ENCODE results near the gene HMCN1. TPM values are rescaled to one million over a fixed set of nuclear protein-coding genes. Genes with fewer than 3 reads are reported as not detected.

HMCN1 gene
- polyA plus RNA-seq, 1 donor from 2014 or later, result 0.66 TPM

DNA sequence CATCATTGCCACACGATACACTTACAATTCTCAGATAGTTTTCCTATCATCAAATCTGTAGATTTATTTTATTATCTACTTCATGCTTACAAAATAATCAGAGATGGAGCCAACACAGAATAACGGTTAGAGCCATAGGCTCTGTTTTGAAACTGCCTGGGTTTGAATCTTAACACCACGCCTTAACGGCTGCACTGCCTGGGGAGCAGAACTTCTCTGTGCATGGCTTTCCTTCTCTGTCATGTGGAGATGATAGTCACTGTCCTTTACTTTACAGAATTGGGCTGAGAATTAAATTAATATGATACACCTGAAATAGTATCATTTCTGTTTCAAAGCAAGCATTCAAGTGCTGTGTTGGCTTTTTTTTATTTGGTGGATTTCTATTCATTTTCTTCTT lies 177.8 kb downstream of the HMCN1 start:
- Histone ChIP-seq H3K9me2 (ENCODE audit: insufficient read depth, low read length) (no peaks in the 10 kb centered on the region), H3K36me3 (ENCODE audit: insufficient read depth, low read length) (no peaks in the 10 kb centered on the region), H2AFZ (ENCODE audit: low read depth, low read length) (no peak overlapping the region), H3K9ac (ENCODE audit: low read length) (no peak overlapping the region), H3K4me2 (ENCODE audit: low read length) (no peak overlapping the region), H3K9me3 (ENCODE audit: low read length) (no peaks in the 10 kb centered on the region), H4K20me1 (ENCODE audit: insufficient read depth) (no peaks in the 10 kb centered on the region), H3K27me3 (ENCODE audit: insufficient read depth, low read depth, low read length) (no peaks in the 10 kb centered on the region), H3K27ac (ENCODE audit: low read length) (no peak overlapping the region), H3K79me2 (replicated peaks; ENCODE audit: insufficient read depth, low read length) (no peaks in the 10 kb centered on the region), H3F3A (ENCODE audit: insufficient read depth, low read length, poor library complexity, severe bottlenecking) (no peaks in the 10 kb centered on the region), H3K4me3 (ENCODE audit: low read length) (no peak overlapping the region)
- TF ChIP-seq EZH2 (IDR thresholded peaks at IDR 0.05; ENCODE audit: borderline replicate concordance, insufficient read depth, low read length, poor library complexity, severe bottlenecking) (no peak), TAF1 (IDR thresholded peaks at IDR 0.05; ENCODE audit: low read depth) (no peak), MXI1 (conservative IDR thresholded peaks at IDR 0.05; ENCODE audit: poor library complexity, severe bottlenecking) (no peak), POLR2AphosphoS5 (IDR thresholded peaks at IDR 0.05) (no peak), SMC3 (conservative IDR thresholded peaks at IDR 0.05; ENCODE audit: poor library complexity) (no peak)

DNA sequence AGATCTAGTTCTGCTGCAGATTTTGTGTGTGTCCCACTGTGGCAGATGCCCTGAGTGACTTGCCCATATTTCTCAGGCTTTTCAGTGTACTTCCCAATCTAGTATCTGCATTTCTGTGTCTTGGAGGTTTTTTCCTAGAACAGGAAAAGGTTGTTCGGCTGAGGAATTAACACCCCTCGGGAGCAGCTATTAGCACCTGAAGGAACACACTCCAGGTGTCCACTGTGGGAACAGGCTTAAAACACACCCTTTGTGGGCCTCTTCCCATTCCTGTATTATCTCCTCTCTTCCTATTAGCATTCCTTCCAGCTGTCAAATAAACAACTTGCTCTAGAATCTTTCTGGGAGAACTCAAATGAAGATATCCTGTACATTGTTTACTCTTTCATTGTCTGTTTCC lies 178.3 kb downstream of the HMCN1 start:
- Histone ChIP-seq H3K79me2 (replicated peaks; ENCODE audit: insufficient read depth, low read length) (no peaks in the 10 kb centered on the region), H3K4me3 (ENCODE audit: low read length) (no peak overlapping the region), H3K27ac (ENCODE audit: low read length) (no peak overlapping the region), H3K9ac (ENCODE audit: low read length) (no peak overlapping the region), H3K9me2 (ENCODE audit: insufficient read depth, low read length) (no peaks in the 10 kb centered on the region), H3K4me2 (ENCODE audit: low read length) (no peak overlapping the region), H3F3A (ENCODE audit: insufficient read depth, low read length, poor library complexity, severe bottlenecking) (no peaks in the 10 kb centered on the region), H3K9me3 (ENCODE audit: low read length) (no peaks in the 10 kb centered on the region), H4K20me1 (ENCODE audit: insufficient read depth) (no peaks in the 10 kb centered on the region), H3K36me3 (ENCODE audit: insufficient read depth, low read length) (no peaks in the 10 kb centered on the region), H2AFZ (ENCODE audit: low read depth, low read length) (no peak overlapping the region), H3K27me3 (ENCODE audit: insufficient read depth, low read depth, low read length) (no peaks in the 10 kb centered on the region)
- TF ChIP-seq, protein P1, sequence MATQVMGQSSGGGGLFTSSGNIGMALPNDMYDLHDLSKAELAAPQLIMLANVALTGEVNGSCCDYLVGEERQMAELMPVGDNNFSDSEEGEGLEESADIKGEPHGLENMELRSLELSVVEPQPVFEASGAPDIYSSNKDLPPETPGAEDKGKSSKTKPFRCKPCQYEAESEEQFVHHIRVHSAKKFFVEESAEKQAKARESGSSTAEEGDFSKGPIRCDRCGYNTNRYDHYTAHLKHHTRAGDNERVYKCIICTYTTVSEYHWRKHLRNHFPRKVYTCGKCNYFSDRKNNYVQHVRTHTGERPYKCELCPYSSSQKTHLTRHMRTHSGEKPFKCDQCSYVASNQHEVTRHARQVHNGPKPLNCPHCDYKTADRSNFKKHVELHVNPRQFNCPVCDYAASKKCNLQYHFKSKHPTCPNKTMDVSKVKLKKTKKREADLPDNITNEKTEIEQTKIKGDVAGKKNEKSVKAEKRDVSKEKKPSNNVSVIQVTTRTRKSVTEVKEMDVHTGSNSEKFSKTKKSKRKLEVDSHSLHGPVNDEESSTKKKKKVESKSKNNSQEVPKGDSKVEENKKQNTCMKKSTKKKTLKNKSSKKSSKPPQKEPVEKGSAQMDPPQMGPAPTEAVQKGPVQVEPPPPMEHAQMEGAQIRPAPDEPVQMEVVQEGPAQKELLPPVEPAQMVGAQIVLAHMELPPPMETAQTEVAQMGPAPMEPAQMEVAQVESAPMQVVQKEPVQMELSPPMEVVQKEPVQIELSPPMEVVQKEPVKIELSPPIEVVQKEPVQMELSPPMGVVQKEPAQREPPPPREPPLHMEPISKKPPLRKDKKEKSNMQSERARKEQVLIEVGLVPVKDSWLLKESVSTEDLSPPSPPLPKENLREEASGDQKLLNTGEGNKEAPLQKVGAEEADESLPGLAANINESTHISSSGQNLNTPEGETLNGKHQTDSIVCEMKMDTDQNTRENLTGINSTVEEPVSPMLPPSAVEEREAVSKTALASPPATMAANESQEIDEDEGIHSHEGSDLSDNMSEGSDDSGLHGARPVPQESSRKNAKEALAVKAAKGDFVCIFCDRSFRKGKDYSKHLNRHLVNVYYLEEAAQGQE (IDR thresholded peaks at IDR 0.05; ENCODE audit: borderline replicate concordance), result no peak
- no peak for TF ChIP-seq SMC3 (conservative IDR thresholded peaks at IDR 0.05; ENCODE audit: poor library complexity)

DNA sequence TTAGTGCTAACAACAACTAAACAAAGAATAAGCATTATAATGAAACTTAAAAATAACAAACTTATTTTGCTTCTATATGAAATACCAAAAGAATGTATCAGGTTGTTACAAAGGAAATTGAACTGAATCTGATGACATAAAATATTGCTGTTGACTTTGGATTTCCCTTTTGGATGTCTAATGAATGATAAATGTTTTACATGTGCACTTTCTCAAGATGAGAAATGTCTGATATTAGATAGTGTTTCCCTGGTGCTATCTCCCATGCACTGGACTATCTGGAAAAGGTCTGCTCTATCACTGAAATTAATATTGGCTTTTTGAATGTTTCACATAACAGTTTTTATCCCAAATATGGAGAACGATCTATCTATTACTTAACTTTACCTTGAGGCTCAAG lies 179.9 kb downstream of the HMCN1 start:
- TF ChIP-seq, protein P1 (IDR thresholded peaks at IDR 0.05; ENCODE audit: borderline replicate concordance), result no peak
- no peak for TF ChIP-seq EZH2 (IDR thresholded peaks at IDR 0.05; ENCODE audit: borderline replicate concordance, insufficient read depth, low read length, poor library complexity, severe bottlenecking)
- TF ChIP-seq RAD21 (conservative IDR thresholded peaks at IDR 0.05), result no peak
- no peak for TF ChIP-seq MXI1 (conservative IDR thresholded peaks at IDR 0.05; ENCODE audit: poor library complexity, severe bottlenecking)
- no peak for TF ChIP-seq TAF1 (IDR thresholded peaks at IDR 0.05; ENCODE audit: low read depth)
- no peak for TF ChIP-seq POLR2AphosphoS5 (IDR thresholded peaks at IDR 0.05)
- TF ChIP-seq SMC3 (conservative IDR thresholded peaks at IDR 0.05; ENCODE audit: poor library complexity), result no peak
- TF ChIP-seq, protein P2, sequence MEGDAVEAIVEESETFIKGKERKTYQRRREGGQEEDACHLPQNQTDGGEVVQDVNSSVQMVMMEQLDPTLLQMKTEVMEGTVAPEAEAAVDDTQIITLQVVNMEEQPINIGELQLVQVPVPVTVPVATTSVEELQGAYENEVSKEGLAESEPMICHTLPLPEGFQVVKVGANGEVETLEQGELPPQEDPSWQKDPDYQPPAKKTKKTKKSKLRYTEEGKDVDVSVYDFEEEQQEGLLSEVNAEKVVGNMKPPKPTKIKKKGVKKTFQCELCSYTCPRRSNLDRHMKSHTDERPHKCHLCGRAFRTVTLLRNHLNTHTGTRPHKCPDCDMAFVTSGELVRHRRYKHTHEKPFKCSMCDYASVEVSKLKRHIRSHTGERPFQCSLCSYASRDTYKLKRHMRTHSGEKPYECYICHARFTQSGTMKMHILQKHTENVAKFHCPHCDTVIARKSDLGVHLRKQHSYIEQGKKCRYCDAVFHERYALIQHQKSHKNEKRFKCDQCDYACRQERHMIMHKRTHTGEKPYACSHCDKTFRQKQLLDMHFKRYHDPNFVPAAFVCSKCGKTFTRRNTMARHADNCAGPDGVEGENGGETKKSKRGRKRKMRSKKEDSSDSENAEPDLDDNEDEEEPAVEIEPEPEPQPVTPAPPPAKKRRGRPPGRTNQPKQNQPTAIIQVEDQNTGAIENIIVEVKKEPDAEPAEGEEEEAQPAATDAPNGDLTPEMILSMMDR (IDR thresholded peaks at IDR 0.05; ENCODE audit: poor library complexity, severe bottlenecking), result no peak
- no peak for TF ChIP-seq EP300 (conservative IDR thresholded peaks at IDR 0.05; ENCODE audit: poor library complexity, severe bottlenecking)
- Histone ChIP-seq H3K27me3 (ENCODE audit: insufficient read depth, low read depth, low read length) (no peaks in the 10 kb centered on the region), H3K9me3 (ENCODE audit: low read length) (no peaks in the 10 kb centered on the region), H3K4me3 (ENCODE audit: low read length) (no peak overlapping the region), H3K79me2 (replicated peaks; ENCODE audit: insufficient read depth, low read length) (no peaks in the 10 kb centered on the region), H3K9ac (ENCODE audit: low read length) (no peak overlapping the region), H4K20me1 (ENCODE audit: insufficient read depth) (no peaks in the 10 kb centered on the region), H3K27ac (ENCODE audit: low read length) (no peak overlapping the region), H3K9me2 (ENCODE audit: insufficient read depth, low read length) (no peaks in the 10 kb centered on the region), H2AFZ (ENCODE audit: low read depth, low read length) (no peak overlapping the region), H3F3A (ENCODE audit: insufficient read depth, low read length, poor library complexity, severe bottlenecking) (no peaks in the 10 kb centered on the region), H3K4me2 (ENCODE audit: low read length) (no peak overlapping the region), H3K36me3 (ENCODE audit: insufficient read depth, low read length) (no peaks in the 10 kb centered on the region)
